OCI-LY1 (cell line): ENCODE data around the gene IFT27.

Experiments
- EZH2 ChIP-seq: fragments of 200-600 bp; sonication (generic), shearing (Covaris generic); IDR thresholded peaks from 2 replicates; pipeline ENCODE4 v1.8.0; 2017; ENCODE audit warnings: borderline replicate concordance, mixed run types, mild to moderate bottlenecking, antibody characterized with exemption, low read length, moderate library complexity, mixed read lengths
- TF ChIP-seq, protein P1 (sequence below): fragments of 200-600 bp; sonication (generic), shearing (Covaris generic); IDR thresholded peaks from 2 replicates; pipeline ENCODE4 v1.5.1; 2017; ENCODE audit warnings: mild to moderate bottlenecking, antibody characterized with exemption, low read length, moderate library complexity, mixed read lengths

DNA sequence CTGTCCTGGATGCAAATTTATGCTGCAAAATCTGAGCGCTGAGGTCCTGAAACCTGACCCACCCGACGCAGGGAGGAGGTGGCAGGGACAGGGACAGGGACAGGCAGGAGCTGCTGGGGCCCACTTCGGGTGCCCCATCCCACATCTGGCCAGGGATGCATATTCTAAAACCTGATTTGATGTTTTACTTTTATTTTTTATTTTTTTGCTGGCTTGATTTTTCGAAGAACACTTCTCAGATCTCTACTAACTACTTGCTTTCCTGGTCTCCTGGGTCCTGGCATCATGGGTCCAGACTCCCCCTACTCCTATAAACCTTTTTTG is 41.6 kb upstream of the IFT27 start:
- TF ChIP-seq, protein P1, sequence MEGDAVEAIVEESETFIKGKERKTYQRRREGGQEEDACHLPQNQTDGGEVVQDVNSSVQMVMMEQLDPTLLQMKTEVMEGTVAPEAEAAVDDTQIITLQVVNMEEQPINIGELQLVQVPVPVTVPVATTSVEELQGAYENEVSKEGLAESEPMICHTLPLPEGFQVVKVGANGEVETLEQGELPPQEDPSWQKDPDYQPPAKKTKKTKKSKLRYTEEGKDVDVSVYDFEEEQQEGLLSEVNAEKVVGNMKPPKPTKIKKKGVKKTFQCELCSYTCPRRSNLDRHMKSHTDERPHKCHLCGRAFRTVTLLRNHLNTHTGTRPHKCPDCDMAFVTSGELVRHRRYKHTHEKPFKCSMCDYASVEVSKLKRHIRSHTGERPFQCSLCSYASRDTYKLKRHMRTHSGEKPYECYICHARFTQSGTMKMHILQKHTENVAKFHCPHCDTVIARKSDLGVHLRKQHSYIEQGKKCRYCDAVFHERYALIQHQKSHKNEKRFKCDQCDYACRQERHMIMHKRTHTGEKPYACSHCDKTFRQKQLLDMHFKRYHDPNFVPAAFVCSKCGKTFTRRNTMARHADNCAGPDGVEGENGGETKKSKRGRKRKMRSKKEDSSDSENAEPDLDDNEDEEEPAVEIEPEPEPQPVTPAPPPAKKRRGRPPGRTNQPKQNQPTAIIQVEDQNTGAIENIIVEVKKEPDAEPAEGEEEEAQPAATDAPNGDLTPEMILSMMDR, result no peak
- TF ChIP-seq EZH2, result no peak
